Hindlimb muscle (tissue), 1 donor: ENCODE measurements around the gene RALGAPB. TPM values are rescaled to one million over a fixed set of nuclear protein-coding genes. Genes with fewer than 3 reads are reported as not detected.

ENCODE experiments used
- DNase-seq: peaks from one replicate; pipeline ENCODE4 v3.0.0-alpha.2; 2013
- polyA plus RNA-seq: library from polyadenylated mRNA; unstranded; fragments of 120-200 nt; gene quantifications from one replicate; pipeline ENCODE4 v1.2.1, GENCODE V29; 2013; ENCODE audit not compliant: insufficient read length

The RALGAPB gene
- polyA plus RNA-seq, 1 donor, result 20.4 TPM

GRCh38 chr20:38548356-38549083 lies 75.9 kb downstream of the RALGAPB start:
- DNase-seq, result no peak

GRCh38 chr20:38550274-38550673 lies 77.6 kb downstream of the RALGAPB start:
- DNase-seq, result no peak

- no peak for DNase-seq
Measured at GRCh38 chr20:38551056-38551626, 78.5 kb downstream of the RALGAPB start.

DNA sequence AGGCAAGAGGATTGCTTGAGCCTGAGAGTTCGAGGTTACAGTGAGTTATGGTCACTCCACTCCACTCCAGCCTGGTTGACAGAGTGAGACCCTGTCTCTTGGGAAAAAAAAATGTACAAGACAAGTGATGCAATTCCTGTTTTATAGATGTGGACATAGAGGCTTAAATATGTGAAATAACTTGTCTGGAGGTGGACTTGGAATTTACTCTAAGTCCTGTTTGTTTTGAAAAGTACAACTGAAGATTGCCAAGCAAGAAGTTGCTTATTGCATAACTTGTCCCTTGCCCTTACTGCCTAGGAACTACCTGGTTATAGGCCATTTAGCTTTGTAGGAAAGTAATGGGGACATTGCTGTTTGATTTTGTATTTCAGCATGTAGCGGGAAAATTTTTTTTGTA lies 82.3 kb downstream of the RALGAPB start:
- DNase-seq, result no peak

- no peak for DNase-seq
Measured at GRCh38 chr20:38555395-38555794, 82.8 kb downstream of the RALGAPB start.

GRCh38 chr20:38557174-38557573 lies 84.5 kb downstream of the RALGAPB start:
- no peak for DNase-seq

DNA sequence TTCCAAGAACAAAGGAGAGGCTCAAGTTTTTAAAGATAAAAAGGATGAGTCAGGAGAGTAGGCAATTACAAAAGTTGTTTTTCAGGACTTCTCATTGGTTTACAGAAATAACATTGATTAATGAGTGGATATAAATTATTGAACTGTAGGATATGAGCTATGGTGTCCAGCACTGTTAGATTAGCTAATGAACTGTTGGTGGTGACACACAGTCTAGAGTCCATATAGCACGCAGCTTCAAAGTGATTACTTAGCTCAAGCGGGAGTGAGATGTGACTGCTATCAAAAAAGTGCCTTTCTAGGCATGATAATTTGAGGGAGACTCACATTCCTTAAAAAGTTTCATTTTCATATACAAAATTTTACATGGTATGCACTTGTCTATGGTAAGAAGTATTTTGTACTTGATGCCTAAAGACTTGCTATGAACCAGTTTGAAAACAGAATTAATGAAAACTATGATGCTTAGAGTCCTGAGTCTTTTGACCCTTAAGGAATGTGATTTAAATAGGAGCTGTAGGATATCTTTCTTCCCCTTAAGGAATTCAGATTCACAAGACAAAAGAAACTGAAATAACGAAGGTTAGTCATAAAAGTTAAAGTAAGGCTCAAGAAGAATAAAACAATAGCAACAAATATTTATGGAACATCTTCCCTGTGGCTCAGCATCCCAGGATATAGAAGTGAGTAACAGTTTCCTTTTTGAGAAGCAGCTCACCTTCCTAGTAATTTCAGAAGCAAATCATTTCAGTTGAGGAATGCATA lies 86.1 kb downstream of the RALGAPB start:
- no peak for DNase-seq

DNA sequence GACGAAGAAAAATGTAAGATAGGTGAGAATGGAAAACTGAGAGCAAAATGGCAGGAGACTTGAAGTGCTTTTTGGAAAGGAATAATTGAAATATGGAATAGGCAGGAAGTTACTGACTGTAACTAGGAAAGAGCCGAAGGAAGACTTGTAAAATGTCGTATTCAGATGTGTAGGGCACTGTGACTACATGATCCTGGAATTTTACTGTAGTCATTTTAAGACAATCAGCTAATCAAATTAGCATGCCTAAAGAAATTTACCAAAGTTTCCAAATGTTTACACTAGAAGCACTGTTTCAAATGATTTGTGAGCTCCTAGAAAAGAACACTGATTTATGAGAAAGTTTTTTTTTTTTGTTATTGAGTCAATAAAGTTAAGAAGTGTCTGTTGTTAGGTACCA lies 87.1 kb downstream of the RALGAPB start:
- DNase-seq, result no peak

- DNase-seq, result no peak
Measured at GRCh38 chr20:38563802-38564431, 91.3 kb downstream of the RALGAPB start.

GRCh38 chr20:38564680-38565079 lies 92.0 kb downstream of the RALGAPB start:
- DNase-seq, result no peak

DNA sequence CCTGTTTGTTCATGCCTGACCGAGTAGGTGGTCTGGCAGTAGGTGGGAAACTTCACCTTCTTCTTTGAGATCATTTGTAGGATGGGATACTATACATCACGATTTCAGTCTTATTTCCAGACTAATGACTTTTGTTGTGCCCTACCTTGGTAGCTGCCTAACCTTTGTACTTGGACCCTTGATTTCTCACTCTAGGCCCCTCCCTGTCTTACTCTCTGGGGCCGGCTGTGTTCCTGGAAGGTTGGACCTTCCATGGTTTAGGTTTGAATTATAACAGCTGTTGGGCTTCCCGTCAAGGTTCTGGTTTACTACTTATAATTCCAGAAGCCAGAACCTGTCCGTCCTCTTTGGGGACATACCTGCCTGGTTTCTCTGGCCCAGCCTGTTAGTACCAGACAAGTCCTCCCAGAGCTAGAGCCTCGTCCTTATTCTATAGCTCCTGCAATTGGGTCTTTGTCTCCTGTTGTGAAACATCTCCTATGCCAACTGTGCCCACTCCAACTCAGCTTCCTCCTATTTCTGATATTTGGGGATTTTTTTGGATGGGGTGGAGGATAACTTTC lies 93.5 kb downstream of the RALGAPB start:
- no peak for DNase-seq

DNA sequence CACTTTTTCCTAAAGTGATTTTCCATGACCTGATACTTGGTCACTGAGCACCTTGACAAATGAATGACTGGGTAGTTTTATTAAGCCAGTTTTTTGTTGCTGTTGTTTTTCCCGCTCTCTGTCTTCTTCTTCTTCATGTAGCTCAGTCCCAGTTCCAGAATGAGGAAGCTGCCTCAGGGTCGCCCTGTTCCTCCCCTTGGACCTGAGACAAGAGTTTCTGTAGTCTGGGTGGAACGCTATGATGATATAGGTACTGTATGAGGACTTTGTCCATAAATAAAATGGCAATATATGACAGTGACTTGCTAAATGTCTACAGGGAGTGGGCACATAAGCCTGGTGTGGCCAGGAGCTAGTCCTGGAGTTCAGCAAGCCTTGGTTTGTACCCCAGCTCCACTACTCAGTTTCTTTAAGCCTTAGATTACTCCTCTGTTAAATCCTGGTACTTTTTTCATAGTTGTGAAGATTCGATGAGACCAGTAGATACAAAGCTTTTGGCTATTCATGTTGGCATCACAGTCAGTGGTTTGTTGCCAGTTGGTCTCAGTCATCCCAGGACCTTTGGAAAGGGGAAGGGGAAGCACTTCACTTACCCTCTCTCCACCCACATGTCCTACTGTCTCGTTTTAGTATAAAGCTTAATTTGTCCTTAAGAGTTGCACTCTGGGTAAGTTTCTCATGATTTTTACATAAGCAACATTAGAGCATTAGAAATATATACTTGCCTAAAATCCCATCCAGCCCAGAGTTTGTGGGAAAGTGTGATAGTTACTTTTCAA lies 97.3 kb downstream of the RALGAPB start:
- DNase-seq, result no peak

DNA sequence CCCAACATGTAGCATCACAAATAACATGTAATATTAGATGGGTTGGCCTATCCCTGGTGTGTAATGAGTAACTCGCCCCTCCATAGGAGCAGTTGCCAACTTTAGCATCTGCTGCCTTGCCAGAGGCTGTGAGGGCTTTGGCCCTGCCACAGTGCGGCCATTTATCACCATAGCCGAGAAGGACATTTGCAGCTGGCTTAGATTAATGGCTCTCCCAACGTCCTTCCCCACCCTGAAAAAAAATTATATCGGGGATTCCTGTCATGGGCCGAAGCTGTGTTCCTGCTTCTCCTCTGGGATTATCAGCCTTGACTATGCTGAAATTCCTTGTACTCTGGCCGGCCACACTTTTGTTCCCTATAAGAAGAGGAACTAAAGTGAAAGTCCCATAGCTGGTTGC lies 100.8 kb downstream of the RALGAPB start:
- DNase-seq, result peak; percentile 40

- DNase-seq, result peak; percentile 50
Measured at GRCh38 chr20:38579219-38579910, 106.7 kb downstream of the RALGAPB start.

DNA sequence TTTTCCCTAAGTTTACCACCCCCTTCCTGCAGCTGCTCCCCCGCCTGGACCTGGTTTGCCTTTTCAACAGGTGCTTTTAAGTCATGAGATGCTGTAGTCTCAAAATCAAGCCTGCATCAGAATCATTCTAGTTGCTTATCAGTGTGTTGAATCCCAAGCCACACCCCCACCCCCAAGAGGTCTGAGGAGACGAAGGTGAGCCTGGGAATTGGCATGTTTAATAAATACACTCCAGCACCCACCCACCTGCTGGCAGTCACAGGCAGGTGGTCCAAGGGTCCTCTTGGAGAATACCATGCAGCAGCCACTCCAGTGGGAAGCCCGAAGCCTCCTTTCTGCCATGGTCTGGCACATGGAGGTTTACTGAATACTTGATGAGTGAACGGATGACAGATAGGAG lies 107.3 kb downstream of the RALGAPB start:
- no peak for DNase-seq

GRCh38 chr20:38581013-38581412 lies 108.4 kb downstream of the RALGAPB start, which contains the start of gene ADIG:
Gene ADIG, plus strand, starts transcription at chr20:38581197. Its CDS starts 54 bp downstream, at chr20:38581251.
- no peak for DNase-seq

DNA sequence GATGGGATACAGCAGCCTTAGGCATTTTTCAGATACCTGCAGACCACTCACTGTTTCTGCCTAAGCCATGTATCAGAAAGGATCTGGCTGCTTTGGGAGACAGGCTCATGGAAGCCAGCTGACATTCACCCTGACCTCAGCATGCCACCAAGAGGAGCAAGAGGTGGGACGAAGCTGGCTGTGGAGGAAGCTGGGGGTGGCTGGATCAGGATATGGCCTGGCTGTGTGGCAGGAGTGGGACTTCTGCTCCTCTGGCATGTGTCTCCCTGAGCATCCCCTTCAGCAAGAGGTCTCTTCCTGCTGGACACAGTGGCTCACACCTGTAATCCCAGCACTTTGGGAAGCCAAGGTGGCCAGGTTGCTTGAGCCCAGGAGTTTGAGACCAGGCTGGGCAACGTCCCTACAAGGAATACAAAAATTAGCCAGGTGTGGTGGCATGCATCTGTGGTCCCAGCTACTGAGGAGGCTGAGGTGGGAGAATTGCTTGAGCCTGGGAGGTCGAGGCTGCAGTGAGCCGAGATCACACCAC lies 109.3 kb downstream of the RALGAPB start:
- DNase-seq, result no peak

- no peak for DNase-seq
Measured at GRCh38 chr20:38583306-38583705, 110.7 kb downstream of the RALGAPB start.

GRCh38 chr20:38584099-38584763 lies 111.6 kb downstream of the RALGAPB start:
- no peak for DNase-seq

DNA sequence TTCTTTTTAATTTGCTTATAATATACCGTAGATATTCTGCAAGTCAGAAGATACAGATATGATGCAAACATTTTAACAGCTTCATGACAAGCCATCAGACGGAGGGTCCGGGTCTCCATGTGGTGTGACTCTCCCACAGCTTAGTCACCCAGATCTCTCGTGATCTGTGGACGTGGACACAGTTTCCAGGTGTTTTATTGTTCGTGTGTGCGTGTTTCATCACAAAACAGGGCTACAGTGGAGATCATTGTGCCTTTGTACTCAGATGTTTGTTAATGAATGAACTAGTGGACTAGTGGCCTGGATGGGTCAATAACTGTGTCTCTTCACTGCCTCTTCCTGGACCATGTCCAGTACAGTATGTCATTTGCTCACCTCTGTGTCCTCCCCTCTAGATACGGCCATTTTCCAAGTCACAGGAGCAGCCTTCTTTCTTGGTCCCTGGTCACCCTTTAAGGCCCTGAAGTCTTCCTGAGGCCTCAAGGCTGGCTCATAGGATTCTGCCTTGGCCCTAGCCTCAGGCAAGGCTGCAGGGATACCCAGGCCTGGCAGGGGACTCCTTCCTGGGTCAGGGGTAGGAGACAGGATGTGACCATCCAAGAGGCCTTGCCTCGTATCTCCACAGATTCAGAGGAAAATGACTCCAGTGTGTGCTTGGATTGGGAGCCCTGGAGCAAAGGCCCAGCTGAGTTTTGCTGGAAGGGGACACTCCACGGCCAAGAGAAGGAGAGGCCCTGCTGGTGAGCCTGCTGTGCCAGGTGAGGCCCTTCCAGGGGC lies 112.9 kb downstream of the RALGAPB start:
- DNase-seq, result no peak
